Measurements from ENCODE around the gene GLB1L.

DNA sequence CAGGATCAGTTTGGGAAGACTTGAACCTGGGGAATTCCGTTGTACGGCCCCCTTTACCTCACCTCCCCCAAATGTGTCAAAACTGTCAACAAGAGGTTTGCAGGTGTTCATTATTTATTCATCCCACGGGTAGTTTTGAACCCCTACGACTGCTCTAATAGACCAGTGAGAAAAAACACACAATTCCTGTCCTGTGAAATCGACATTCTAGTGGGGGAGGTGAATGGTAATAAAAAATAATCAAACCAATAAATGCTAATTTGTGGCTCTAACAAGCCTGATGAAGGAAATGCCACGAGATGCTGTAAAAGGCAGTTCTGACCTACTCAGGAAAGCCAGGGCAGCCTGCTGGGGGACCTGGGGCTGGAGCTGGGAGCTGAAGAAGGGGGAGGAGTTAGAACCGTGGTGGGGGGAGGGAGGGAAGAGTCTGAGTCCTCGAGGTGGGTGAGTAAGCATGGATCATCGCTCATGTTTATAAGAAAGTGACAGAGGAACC lies 33.5 kb upstream of the GLB1L start:
- TF ChIP-seq RAD21 (IDR thresholded peaks at IDR 0.05 in 1 of 2, conservative IDR thresholded peaks at IDR 0.05 in 1 of 2; ENCODE audit: low read depth in 2 of 2, low read length in 2 of 2) (no peak), EP300 (IDR thresholded peaks at IDR 0.05; ENCODE audit: borderline replicate concordance in 1 of 2, low read depth in 2 of 2, low read length in 2 of 2) (no peak), POLR2A (IDR thresholded peaks at IDR 0.05; ENCODE audit: control extremely low read depth in 1 of 2, low read depth in 2 of 2, low read length in 2 of 2) (no peak), NRF1 (IDR thresholded peaks at IDR 0.05; ENCODE audit: low read depth, low read length) (no peak), MAFK (IDR thresholded peaks at IDR 0.05; ENCODE audit: low read depth, low read length) (no peak), RFX5 (IDR thresholded peaks at IDR 0.05; ENCODE audit: borderline replicate concordance, low read depth, low read length) (no peak), BRCA1 (IDR thresholded peaks at IDR 0.05; ENCODE audit: low read depth, low read length) (no peak), EZH2 (IDR thresholded peaks at IDR 0.05; ENCODE audit: low read depth, low read length, severe bottlenecking) (no peak), POLR2AphosphoS5 (IDR thresholded peaks at IDR 0.05; ENCODE audit: low read depth, low read length) (no peak), RBBP5 (IDR thresholded peaks at IDR 0.05; ENCODE audit: borderline replicate concordance, low read depth, low read length) (no peak), SP4 (IDR thresholded peaks at IDR 0.05; ENCODE audit: low read length) (no peak), ZNF274 (IDR thresholded peaks at IDR 0.05; ENCODE audit: borderline replicate concordance, extremely low read depth, low read length) (no peak)
- TF ChIP-seq, protein P1, sequence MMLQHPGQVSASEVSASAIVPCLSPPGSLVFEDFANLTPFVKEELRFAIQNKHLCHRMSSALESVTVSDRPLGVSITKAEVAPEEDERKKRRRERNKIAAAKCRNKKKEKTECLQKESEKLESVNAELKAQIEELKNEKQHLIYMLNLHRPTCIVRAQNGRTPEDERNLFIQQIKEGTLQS (IDR thresholded peaks at IDR 0.05; ENCODE audit: insufficient read depth, low read depth, low read length), result no peak
- TF ChIP-seq, protein P2, sequence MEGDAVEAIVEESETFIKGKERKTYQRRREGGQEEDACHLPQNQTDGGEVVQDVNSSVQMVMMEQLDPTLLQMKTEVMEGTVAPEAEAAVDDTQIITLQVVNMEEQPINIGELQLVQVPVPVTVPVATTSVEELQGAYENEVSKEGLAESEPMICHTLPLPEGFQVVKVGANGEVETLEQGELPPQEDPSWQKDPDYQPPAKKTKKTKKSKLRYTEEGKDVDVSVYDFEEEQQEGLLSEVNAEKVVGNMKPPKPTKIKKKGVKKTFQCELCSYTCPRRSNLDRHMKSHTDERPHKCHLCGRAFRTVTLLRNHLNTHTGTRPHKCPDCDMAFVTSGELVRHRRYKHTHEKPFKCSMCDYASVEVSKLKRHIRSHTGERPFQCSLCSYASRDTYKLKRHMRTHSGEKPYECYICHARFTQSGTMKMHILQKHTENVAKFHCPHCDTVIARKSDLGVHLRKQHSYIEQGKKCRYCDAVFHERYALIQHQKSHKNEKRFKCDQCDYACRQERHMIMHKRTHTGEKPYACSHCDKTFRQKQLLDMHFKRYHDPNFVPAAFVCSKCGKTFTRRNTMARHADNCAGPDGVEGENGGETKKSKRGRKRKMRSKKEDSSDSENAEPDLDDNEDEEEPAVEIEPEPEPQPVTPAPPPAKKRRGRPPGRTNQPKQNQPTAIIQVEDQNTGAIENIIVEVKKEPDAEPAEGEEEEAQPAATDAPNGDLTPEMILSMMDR (IDR thresholded peaks at IDR 0.05; ENCODE audit: control extremely low read depth in 1 of 3, insufficient read depth in 1 of 3, low read depth in 1 of 3, low read length in 3 of 3), result no peak
